Lower lobe of right lung (tissue), 2 donors: Measurements from ENCODE around the gene EPS8L3. TPM values are rescaled to one million over a fixed set of nuclear protein-coding genes. Genes with fewer than 3 reads are reported as not detected.

Experiments
- ATAC-seq, 2 donors: fragments of 200-7000 bp; cut with Tn5 transposase; one replicate each; pipeline ENCODE4 v1.9.1; 2020 to 2022; ENCODE audit warnings: mild to moderate bottlenecking in 2 of 2, moderate library complexity in 2 of 2
- DNase-seq: peaks from one replicate; pipeline ENCODE4 v3.0.0-alpha.2; 2020
- H3K27ac ChIP-seq: fragments of 200-600 bp; one replicate; pipeline ENCODE4 v1.8.0; 2022
- H3K27me3 ChIP-seq: fragments of 200-600 bp; one replicate; pipeline ENCODE4 v1.8.0; 2022; ENCODE audit warnings: low read depth
- H3K36me3 ChIP-seq: fragments of 200-600 bp; one replicate; pipeline ENCODE4 v1.8.0; 2022; ENCODE audit warnings: mild to moderate bottlenecking
- H3K4me1 ChIP-seq: fragments of 200-600 bp; one replicate; pipeline ENCODE4 v1.8.0; 2022
- H3K4me3 ChIP-seq: fragments of 200-600 bp; one replicate; pipeline ENCODE4 v1.8.0; 2022; ENCODE audit warnings: mild to moderate bottlenecking
- H3K9me3 ChIP-seq: fragments of 200-600 bp; one replicate; pipeline ENCODE4 v1.8.0; 2022
- intact Hi-C: fragments of 100-400 bp; cut with DNase I; formaldehyde crosslinking; loops from one replicate; pipeline ENCODE4 v1.11.0; 2022
- total RNA-seq: library from RNA; stranded (reverse); fragmentation: NEBNext Ultra II Directional; extraction: Animal tissue kit (Norgen Biotek cat#: 25700); gene quantifications from one replicate; pipeline ENCODE4 v1.2.1, GENCODE V29; 2021
- TF ChIP-seq, protein P1 (sequence below): fragments of 200-600 bp; IDR thresholded peaks from one replicate; pipeline ENCODE4 v1.8.0; 2022; ENCODE audit warnings: antibody characterized with exemption, mild to moderate bottlenecking
- donor health status: DM: no; HTN: yes; CAD: no; lungs with severe emphysema.

The EPS8L3 gene
- total RNA-seq, 1 donor from 2014 or later, result not detected

DNA sequence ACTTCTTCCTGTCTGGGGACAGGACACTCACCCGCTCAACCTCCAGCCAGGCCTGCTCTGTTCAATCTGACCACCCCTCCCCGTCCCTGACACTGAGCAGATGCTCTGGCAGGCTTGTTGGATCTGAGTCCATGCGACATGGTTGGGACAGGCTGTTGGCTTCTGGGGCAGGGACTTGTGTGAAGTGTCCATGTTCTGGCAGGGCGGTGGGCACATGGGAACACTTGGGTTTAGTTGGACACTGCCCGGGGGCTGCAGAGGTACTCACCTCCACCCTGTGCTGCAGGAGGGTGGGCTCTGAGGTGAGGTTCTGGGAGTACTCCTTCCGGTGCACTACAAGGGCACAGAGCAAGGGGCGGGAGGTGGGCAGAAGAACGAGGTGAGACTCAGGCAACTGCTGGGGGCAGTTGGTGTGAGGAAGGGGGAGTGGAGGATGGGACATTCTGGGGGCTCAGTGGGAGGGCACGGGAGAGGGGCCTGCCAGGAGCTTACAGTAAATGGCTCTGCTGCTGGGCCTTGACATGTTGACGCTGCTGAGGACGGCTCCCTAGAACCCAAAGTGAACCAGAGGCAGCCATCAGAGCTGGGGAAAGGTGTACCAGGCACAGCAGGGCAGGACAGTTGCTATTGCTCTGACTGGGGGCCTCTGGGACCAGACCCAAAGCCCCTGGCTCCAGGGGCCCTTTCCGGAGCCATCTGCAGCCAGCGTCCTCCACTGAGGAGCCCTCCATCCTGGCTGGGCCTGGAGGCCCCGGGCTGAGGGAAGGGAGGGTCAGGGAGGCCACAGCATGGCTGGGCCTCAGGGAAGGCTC lies 2.3 kb downstream of the EPS8L3 start:
- Histone ChIP-seq H3K27me3 (no peaks in the 10 kb centered on the region), H3K4me3 (no peak overlapping the region), H3K4me1 (peaks cover 12% of the 10 kb centered on the region), H3K9me3 (no peaks in the 10 kb centered on the region), H3K36me3 (no peaks in the 10 kb centered on the region), H3K27ac (no peak overlapping the region)
- intact Hi-C loops, result no loop called here
- peak; percentile 35 for DNase-seq
- TF ChIP-seq, protein P1, sequence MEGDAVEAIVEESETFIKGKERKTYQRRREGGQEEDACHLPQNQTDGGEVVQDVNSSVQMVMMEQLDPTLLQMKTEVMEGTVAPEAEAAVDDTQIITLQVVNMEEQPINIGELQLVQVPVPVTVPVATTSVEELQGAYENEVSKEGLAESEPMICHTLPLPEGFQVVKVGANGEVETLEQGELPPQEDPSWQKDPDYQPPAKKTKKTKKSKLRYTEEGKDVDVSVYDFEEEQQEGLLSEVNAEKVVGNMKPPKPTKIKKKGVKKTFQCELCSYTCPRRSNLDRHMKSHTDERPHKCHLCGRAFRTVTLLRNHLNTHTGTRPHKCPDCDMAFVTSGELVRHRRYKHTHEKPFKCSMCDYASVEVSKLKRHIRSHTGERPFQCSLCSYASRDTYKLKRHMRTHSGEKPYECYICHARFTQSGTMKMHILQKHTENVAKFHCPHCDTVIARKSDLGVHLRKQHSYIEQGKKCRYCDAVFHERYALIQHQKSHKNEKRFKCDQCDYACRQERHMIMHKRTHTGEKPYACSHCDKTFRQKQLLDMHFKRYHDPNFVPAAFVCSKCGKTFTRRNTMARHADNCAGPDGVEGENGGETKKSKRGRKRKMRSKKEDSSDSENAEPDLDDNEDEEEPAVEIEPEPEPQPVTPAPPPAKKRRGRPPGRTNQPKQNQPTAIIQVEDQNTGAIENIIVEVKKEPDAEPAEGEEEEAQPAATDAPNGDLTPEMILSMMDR, result no peak
- no peak for ATAC-seq

DNA sequence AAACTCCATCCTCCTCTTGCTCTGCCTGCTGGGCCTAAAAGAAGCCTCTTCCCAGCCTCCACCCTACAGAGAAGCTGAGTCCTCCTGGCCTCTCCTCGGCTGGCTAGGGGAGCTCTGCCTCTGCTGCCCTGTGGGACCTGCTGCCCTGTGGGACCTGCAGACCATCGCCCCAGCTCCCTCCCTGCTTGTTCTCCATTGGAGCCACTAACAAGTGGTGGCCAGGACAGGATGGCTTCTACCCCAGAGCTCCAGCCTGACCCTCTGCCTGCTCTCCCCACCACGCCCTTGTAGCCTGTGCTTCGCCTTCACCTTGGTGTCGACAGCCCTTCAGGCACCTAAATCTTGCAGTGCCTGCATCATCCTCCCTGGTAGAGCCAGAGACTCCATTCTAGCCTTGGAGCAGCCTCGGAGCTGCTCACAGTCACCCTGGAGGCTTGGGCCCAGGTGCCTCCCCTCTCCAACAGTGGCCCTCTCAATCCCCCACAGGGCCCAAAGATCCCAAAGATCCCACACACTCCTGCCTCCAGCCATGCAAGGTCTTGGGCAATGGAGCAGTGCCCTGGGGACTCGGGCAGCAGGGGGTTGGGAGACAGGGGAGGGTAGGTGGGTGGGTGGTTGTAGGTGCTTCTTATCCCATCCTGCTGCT lies 3.0 kb downstream of the EPS8L3 start:
- Histone ChIP-seq H3K27me3 (no peaks in the 10 kb centered on the region), H3K9me3 (no peaks in the 10 kb centered on the region), H3K4me3 (no peak overlapping the region), H3K27ac (no peak overlapping the region), H3K4me1 (peaks cover 12% of the 10 kb centered on the region), H3K36me3 (no peaks in the 10 kb centered on the region)
- intact Hi-C loops, result no loop called here
- ATAC-seq (no peak), DNase-seq (peak; percentile 32)
- TF ChIP-seq, protein P1, result no peak

DNA sequence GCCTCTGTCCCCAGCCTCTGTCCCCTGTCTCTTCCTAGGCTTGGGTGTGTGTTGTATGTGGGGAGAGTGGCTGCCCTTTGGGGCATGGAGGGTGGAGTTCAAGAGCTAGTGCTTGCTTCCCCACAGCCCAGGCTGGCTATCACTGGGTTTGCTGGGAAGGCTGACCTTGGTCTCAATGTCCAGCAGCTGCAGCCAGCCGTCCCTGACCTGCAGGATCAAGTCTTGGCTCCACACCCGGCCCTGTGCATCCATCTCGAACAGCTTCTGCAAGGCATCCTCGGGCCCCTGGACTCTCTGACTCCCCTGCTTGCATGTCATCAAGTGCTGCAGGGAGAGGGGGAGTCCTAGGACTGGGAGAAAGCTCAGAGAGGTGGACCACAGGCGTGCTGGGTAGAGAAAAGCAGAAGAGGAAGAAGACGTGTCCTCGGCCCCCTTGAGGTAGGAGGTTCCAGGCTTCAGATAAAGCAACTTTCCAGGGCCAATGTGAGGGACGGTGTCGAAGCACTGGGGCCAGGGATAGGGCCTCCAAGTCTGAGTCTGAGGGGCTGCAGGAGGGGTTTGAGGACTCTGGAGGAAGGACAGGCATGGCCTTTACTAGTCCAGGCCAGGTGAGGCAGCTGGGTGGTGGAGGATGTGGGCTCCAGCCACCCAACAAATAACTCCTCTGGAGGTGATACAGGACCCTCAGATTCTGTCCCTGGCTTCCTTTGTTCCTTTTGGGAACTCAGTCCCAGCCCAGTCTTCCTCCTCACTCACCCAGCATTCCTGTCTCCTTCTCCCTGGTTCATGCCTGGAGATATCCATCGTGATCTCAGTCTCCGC lies 4.0 kb downstream of the EPS8L3 start:
- TF ChIP-seq, protein P1, result no peak
- ATAC-seq, result no peak
- H3K27me3 ChIP-seq, result no peaks in the 10 kb centered on the region
- H3K36me3 ChIP-seq, result no peaks in the 10 kb centered on the region
- H3K27ac ChIP-seq, result no peak overlapping the region
- H3K4me1 ChIP-seq, result peaks cover 12% of the 10 kb centered on the region
- no peak overlapping the region for H3K4me3 ChIP-seq
- no peaks in the 10 kb centered on the region for H3K9me3 ChIP-seq
- intact Hi-C loops, result no loop called here
- peak; percentile 42 for DNase-seq

DNA sequence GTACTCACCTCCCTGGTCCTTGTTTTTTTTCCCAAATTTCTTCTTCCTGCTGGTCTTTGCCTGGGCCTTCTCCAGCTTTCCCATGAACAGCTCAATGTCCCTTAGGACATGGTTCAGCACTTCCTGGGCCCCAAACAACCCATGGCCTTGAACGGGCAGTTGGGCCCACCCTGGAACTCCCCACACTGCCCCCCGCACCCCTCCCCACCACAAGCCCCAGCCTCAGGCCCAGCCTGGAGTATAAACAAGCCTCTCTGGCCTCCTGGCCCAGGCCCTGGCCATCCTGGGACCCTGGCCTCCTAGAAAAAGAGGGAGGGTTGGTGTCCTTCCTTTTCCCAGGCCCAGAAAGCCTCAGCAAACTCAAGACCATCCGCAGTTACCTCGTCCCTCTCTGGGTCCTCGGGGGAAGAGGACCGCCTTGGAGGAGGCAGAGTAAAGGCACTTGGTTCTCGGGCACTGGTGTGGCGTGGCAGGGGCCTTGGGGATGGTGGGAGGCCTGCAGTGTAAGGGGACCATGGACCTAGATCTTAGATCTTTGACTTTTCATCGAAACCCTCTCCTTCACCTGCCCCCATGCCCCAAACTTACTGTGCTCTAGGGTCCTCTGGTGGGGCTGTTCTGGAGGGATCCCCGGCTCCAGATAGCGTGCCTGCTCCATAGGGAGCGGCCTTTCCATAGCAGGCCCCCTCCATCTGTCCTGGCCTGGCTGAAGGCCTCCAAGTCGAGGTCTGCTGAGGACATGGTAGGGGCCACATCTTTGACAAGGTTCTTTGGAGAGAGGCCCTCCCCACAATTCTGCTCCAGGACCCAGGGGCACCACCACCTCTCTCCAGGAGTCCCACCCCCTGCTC lies 5.6 kb downstream of the EPS8L3 start:
- no peak overlapping the region for H3K4me3 ChIP-seq
- peaks cover 4% of the 10 kb centered on the region for H3K4me1 ChIP-seq
- H3K27ac ChIP-seq, result no peak overlapping the region
- H3K9me3 ChIP-seq, result no peaks in the 10 kb centered on the region
- TF ChIP-seq, protein P1, result no peak
- ATAC-seq (no peak), DNase-seq (peak; percentile 25)
- no peaks in the 10 kb centered on the region for H3K36me3 ChIP-seq
- H3K27me3 ChIP-seq, result no peaks in the 10 kb centered on the region
- intact Hi-C loops, result no loop called here
